ENCODE data around the gene ARHGAP18.

DNA sequence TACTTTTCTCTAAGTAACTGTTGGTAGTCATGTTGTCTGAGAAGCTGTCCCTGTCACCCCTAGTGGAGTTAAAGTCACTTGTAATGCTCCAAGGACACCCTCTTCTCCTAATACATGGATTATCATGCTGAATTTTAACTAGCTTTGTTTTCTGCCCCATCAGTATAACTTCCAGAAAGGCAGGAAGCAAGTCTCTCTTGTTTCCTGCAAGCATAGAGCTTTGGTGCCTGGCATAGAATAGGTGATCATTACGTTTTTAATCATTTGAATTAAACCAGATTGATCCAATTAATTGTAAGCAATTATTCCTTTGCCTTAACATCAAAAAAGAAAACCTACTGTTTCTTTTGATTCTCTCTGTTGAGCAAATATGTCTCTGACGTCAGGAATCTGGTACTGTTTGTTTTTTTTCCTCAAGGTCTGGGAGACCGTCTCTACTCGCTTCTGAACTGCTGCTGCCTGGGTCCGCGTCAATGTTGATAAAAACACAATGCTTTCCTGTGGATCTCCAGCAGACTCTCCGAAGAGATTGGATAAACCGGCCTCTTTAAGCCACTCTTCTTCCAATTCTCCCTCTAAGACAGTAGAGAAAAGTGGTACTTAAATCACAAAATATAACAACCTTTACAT lies 71.8 kb downstream of the ARHGAP18 start:
- TF ChIP-seq PITX1 (CRISPR knock-in tag; IDR thresholded peaks at IDR 0.05) (no peak), GTF2F1 (IDR thresholded peaks at IDR 0.05; ENCODE audit: low read length) (no peak), MYC (CRISPR knock-in tag; IDR thresholded peaks at IDR 0.05; ENCODE audit: borderline replicate concordance) (no peak), MTA1 (CRISPR knock-in tag; IDR thresholded peaks at IDR 0.05; ENCODE audit: borderline replicate concordance) (no peak), ZFX (CRISPR knock-in tag; IDR thresholded peaks at IDR 0.05; ENCODE audit: low read depth) (no peak), ZNF350 (CRISPR knock-in tag; IDR thresholded peaks at IDR 0.05; ENCODE audit: borderline replicate concordance, low read depth) (no peak), SP1 (IDR thresholded peaks at IDR 0.05) (no peak), SP1 (CRISPR knock-in tag; IDR thresholded peaks at IDR 0.05) (no peak), ZNF737 (CRISPR knock-in tag; IDR thresholded peaks at IDR 0.05; ENCODE audit: borderline replicate concordance) (no peak), ZNF343 (CRISPR knock-in tag; IDR thresholded peaks at IDR 0.05) (no peak), POLR2A (IDR thresholded peaks at IDR 0.05; ENCODE audit: insufficient read depth in 1 of 2, low read depth in 2 of 2, low read length in 2 of 2) (no peak), ADNP (CRISPR knock-in tag; IDR thresholded peaks at IDR 0.05) (no peak), U2AF1 (optimal IDR thresholded peaks at IDR 0.05; ENCODE audit: low read depth, low read length) (no peak)
- TF ChIP-seq, protein P1, sequence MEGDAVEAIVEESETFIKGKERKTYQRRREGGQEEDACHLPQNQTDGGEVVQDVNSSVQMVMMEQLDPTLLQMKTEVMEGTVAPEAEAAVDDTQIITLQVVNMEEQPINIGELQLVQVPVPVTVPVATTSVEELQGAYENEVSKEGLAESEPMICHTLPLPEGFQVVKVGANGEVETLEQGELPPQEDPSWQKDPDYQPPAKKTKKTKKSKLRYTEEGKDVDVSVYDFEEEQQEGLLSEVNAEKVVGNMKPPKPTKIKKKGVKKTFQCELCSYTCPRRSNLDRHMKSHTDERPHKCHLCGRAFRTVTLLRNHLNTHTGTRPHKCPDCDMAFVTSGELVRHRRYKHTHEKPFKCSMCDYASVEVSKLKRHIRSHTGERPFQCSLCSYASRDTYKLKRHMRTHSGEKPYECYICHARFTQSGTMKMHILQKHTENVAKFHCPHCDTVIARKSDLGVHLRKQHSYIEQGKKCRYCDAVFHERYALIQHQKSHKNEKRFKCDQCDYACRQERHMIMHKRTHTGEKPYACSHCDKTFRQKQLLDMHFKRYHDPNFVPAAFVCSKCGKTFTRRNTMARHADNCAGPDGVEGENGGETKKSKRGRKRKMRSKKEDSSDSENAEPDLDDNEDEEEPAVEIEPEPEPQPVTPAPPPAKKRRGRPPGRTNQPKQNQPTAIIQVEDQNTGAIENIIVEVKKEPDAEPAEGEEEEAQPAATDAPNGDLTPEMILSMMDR (CRISPR knock-in tag; IDR thresholded peaks at IDR 0.05), result no peak
- TF ChIP-seq, protein P2, sequence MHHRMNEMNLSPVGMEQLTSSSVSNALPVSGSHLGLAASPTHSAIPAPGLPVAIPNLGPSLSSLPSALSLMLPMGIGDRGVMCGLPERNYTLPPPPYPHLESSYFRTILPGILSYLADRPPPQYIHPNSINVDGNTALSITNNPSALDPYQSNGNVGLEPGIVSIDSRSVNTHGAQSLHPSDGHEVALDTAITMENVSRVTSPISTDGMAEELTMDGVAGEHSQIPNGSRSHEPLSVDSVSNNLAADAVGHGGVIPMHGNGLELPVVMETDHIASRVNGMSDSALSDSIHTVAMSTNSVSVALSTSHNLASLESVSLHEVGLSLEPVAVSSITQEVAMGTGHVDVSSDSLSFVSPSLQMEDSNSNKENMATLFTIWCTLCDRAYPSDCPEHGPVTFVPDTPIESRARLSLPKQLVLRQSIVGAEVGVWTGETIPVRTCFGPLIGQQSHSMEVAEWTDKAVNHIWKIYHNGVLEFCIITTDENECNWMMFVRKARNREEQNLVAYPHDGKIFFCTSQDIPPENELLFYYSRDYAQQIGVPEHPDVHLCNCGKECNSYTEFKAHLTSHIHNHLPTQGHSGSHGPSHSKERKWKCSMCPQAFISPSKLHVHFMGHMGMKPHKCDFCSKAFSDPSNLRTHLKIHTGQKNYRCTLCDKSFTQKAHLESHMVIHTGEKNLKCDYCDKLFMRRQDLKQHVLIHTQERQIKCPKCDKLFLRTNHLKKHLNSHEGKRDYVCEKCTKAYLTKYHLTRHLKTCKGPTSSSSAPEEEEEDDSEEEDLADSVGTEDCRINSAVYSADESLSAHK (CRISPR knock-in tag; IDR thresholded peaks at IDR 0.05; ENCODE audit: borderline replicate concordance), result no peak
